Measurements from ENCODE around the gene NUDT9.
A peak's percentile ranks its signal among the peaks of the same experiment; 100 is the strongest.
"Not testable (repeated sequence)": the region's sequence is repeated elsewhere in the genome, so short reads cannot be mapped to it uniquely, and the experiment has no call there.

NUDT9 gene

GRCh38 chr4:87410157-87410556, 12.2 kb upstream of the NUDT9 start:
- no peak for DNase-seq

- DNase-seq: no peak
Observed at GRCh38 chr4:87410679-87411078, 11.7 kb upstream of the NUDT9 start.

- no peak for DNase-seq
Observed at GRCh38 chr4:87414816-87415215, 7.6 kb upstream of the NUDT9 start.

GRCh38 chr4:87416965-87417364, 5.4 kb upstream of the NUDT9 start:
- DNase-seq: no peak

- DNase-seq: not testable (repeated sequence)
Observed at GRCh38 chr4:87418410-87418809, 4.0 kb upstream of the NUDT9 start.

GRCh38 chr4:87419578-87420249, 2.7 kb upstream of the NUDT9 start:
- DNase-seq: no peak

GRCh38 chr4:87420276-87420830, 2.0 kb upstream of the NUDT9 start:
- no peak for DNase-seq

GRCh38 chr4:87423317-87424098, 1.1 kb downstream of the NUDT9 start:
- DNase-seq: peak; percentile 3

- DNase-seq: not testable (repeated sequence)
Observed at GRCh38 chr4:87424099-87424543, 1.7 kb downstream of the NUDT9 start.

GRCh38 chr4:87425711-87426110, 3.3 kb downstream of the NUDT9 start:
- DNase-seq: no peak

GRCh38 chr4:87426865-87427517, 4.6 kb downstream of the NUDT9 start:
- no peak for DNase-seq

GRCh38 chr4:87427518-87427868, 5.1 kb downstream of the NUDT9 start:
- DNase-seq: no peak

GRCh38 chr4:87428979-87429378, 6.6 kb downstream of the NUDT9 start:
- no peak for DNase-seq

GRCh38 chr4:87430038-87430437, 7.7 kb downstream of the NUDT9 start:
- no peak for DNase-seq

- no peak for DNase-seq
Observed at GRCh38 chr4:87433342-87433741, 11.0 kb downstream of the NUDT9 start.

GRCh38 chr4:87442889-87443288, 20.5 kb downstream of the NUDT9 start:
- DNase-seq: no peak

- no peak for DNase-seq
Observed at GRCh38 chr4:87444741-87445140, 22.4 kb downstream of the NUDT9 start.

- DNase-seq: no peak
Observed at GRCh38 chr4:87445964-87446363, 23.6 kb downstream of the NUDT9 start.

- DNase-seq: not testable (repeated sequence)
Observed at GRCh38 chr4:87446375-87446774, 24.0 kb downstream of the NUDT9 start.

- no peak for DNase-seq
Observed at GRCh38 chr4:87451537-87451936, 29.2 kb downstream of the NUDT9 start.

- DNase-seq: no peak
Observed at GRCh38 chr4:87458913-87459312, 36.5 kb downstream of the NUDT9 start.

GRCh38 chr4:87461281-87461700, 38.9 kb downstream of the NUDT9 start:
- DNase-seq: no peak

- DNase-seq: no peak
Observed at GRCh38 chr4:87462102-87462501, 39.7 kb downstream of the NUDT9 start.
